ENCODE results near the gene VAV2.
A peak's percentile ranks its signal among the peaks of the same experiment; 100 is the strongest.

VAV2 gene

DNA sequence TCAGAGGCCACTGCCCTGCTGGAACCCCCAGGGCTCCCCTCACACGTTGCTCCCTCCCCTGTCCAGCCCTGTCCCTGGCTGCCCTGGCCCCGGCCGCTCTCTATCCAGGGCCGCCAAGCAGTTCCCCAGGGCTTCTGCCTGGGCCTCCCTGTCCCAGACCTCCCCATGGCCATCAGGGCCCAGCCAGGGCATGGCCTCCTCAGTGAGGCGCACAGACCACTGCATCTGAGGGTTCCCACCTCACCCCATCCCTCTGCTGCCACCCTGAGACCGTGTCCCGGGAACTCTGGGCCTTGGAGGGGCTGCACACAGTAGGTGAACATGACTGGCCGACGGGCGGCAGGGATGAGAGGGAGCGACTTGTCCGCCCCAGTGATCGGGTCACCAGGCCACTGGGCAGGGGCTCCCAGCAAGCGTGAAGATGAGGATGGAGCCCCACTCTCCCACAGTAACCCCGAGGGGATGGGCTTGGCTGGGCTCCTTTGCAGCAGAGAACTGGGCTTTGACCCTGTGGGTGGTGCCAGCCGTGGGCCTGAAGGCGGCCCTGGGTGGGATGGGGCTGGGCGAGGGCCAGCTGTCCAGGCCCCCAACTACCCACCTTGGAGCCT lies 145.5 kb downstream of the VAV2 start:
- Histone ChIP-seq H3K4me3 (ENCODE audit: low read length) (no peak overlapping the region), H3K4me1 (ENCODE audit: insufficient read depth, low read length) (peaks cover 2% of the 10 kb centered on the region; the same call in 1 of the 2 replicates), H3K27me3 (ENCODE audit: insufficient read depth, low read length) (no peaks in the 10 kb centered on the region), H3K9me3 (ENCODE audit: insufficient read depth, low read depth, low read length) (no peaks in the 10 kb centered on the region), H3K36me3 (ENCODE audit: insufficient read depth, low read depth, low read length) (no peaks in the 10 kb centered on the region), H3K9ac (ENCODE audit: low read depth, low read length) (no peak overlapping the region), H3K27ac (ENCODE audit: low read length) (no peak overlapping the region)

- H3K9me3 ChIP-seq (ENCODE audit: insufficient read depth, low read depth, low read length), result no peaks in the 10 kb centered on the region
- H3K27ac ChIP-seq (ENCODE audit: low read length), result no peak overlapping the region
- no peak overlapping the region for H3K9ac ChIP-seq (ENCODE audit: low read depth, low read length)
- H3K4me3 ChIP-seq (ENCODE audit: low read length), result no peak overlapping the region
- peaks cover 3% of the 10 kb centered on the region; the same call in 1 of the 2 replicates for H3K4me1 ChIP-seq (ENCODE audit: insufficient read depth, low read length)
- no peaks in the 10 kb centered on the region for H3K36me3 ChIP-seq (ENCODE audit: insufficient read depth, low read depth, low read length)
- no peaks in the 10 kb centered on the region for H3K27me3 ChIP-seq (ENCODE audit: insufficient read depth, low read length)
Observed at GRCh38 chr9:133845440-133845839, 146.7 kb downstream of the VAV2 start.

DNA sequence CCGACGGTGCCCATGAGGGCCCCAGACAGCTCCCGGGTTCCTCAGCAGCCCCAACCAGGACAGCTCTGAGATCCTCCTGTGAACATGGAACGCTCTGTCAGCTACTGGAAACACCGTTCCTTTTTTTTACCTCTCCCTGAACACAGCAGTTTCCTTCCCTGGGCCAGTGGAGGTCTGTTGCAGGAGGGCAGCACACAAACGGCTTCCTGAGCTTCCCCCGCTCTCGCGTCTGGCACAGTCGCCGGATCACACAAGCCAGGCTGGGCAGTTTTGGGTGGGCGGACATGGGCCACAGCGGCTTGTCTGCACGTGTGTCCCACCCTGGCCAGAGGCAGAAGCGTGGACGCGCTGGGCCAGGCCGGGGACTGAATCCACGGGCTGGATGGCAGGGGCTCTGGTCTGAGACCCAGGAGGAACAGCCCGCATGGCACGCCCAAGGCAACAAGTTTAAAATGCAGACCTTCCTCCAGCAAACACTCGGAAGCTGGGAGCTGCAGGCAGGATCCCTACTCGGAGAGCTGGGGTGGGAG lies 147.2 kb downstream of the VAV2 start:
- peaks cover 8% of the 10 kb centered on the region; the same call in 1 of the 2 replicates for H3K4me1 ChIP-seq (ENCODE audit: insufficient read depth, low read length)
- H3K4me3 ChIP-seq (ENCODE audit: low read length), result no peak overlapping the region
- H3K27ac ChIP-seq (ENCODE audit: low read length), result no peak overlapping the region
- no peaks in the 10 kb centered on the region for H3K27me3 ChIP-seq (ENCODE audit: insufficient read depth, low read length)
- H3K9ac ChIP-seq (ENCODE audit: low read depth, low read length), result no peak overlapping the region
- no peaks in the 10 kb centered on the region for H3K9me3 ChIP-seq (ENCODE audit: insufficient read depth, low read depth, low read length)
- no peaks in the 10 kb centered on the region for H3K36me3 ChIP-seq (ENCODE audit: insufficient read depth, low read depth, low read length)

- Histone ChIP-seq H3K36me3 (ENCODE audit: insufficient read depth, low read depth, low read length) (no peaks in the 10 kb centered on the region), H3K27ac (ENCODE audit: low read length) (no peak overlapping the region), H3K9me3 (ENCODE audit: insufficient read depth, low read depth, low read length) (no peaks in the 10 kb centered on the region), H3K4me3 (ENCODE audit: low read length) (no peak overlapping the region), H3K9ac (ENCODE audit: low read depth, low read length) (no peak overlapping the region), H3K4me1 (ENCODE audit: insufficient read depth, low read length) (peaks cover 9% of the 10 kb centered on the region; the same call in 1 of the 2 replicates), H3K27me3 (ENCODE audit: insufficient read depth, low read length) (no peaks in the 10 kb centered on the region)
Observed at GRCh38 chr9:133844398-133844784, 147.7 kb downstream of the VAV2 start.

GRCh38 chr9:133843751-133844397 lies 148.2 kb downstream of the VAV2 start:
- Histone ChIP-seq H3K4me1 (ENCODE audit: insufficient read depth, low read length) (peaks cover 9% of the 10 kb centered on the region; the same call in 1 of the 2 replicates), H3K9ac (ENCODE audit: low read depth, low read length) (no peak overlapping the region), H3K9me3 (ENCODE audit: insufficient read depth, low read depth, low read length) (no peaks in the 10 kb centered on the region), H3K36me3 (ENCODE audit: insufficient read depth, low read depth, low read length) (no peaks in the 10 kb centered on the region), H3K4me3 (ENCODE audit: low read length) (no peak overlapping the region), H3K27ac (ENCODE audit: low read length) (no peak overlapping the region), H3K27me3 (ENCODE audit: insufficient read depth, low read length) (no peaks in the 10 kb centered on the region)

GRCh38 chr9:133843250-133843649 lies 148.9 kb downstream of the VAV2 start:
- H3K27me3 ChIP-seq (ENCODE audit: insufficient read depth, low read length), result no peaks in the 10 kb centered on the region
- peaks cover 9% of the 10 kb centered on the region; the same call in 1 of the 2 replicates for H3K4me1 ChIP-seq (ENCODE audit: insufficient read depth, low read length)
- no peak overlapping the region for H3K4me3 ChIP-seq (ENCODE audit: low read length)
- no peaks in the 10 kb centered on the region for H3K36me3 ChIP-seq (ENCODE audit: insufficient read depth, low read depth, low read length)
- H3K27ac ChIP-seq (ENCODE audit: low read length), result no peak overlapping the region
- no peaks in the 10 kb centered on the region for H3K9me3 ChIP-seq (ENCODE audit: insufficient read depth, low read depth, low read length)
- no peak overlapping the region for H3K9ac ChIP-seq (ENCODE audit: low read depth, low read length)

GRCh38 chr9:133842721-133843227 lies 149.3 kb downstream of the VAV2 start:
- H3K9me3 ChIP-seq (ENCODE audit: insufficient read depth, low read depth, low read length), result no peaks in the 10 kb centered on the region
- H3K27ac ChIP-seq (ENCODE audit: low read length), result no peak overlapping the region
- no peaks in the 10 kb centered on the region for H3K27me3 ChIP-seq (ENCODE audit: insufficient read depth, low read length)
- H3K9ac ChIP-seq (ENCODE audit: low read depth, low read length), result no peak overlapping the region
- H3K36me3 ChIP-seq (ENCODE audit: insufficient read depth, low read depth, low read length), result no peaks in the 10 kb centered on the region
- H3K4me1 ChIP-seq (ENCODE audit: insufficient read depth, low read length), result peaks cover 9% of the 10 kb centered on the region; the same call in 1 of the 2 replicates
- H3K4me3 ChIP-seq (ENCODE audit: low read length), result no peak overlapping the region

- no peaks in the 10 kb centered on the region for H3K27me3 ChIP-seq (ENCODE audit: insufficient read depth, low read length)
- H3K36me3 ChIP-seq (ENCODE audit: insufficient read depth, low read depth, low read length), result no peaks in the 10 kb centered on the region
- H3K4me3 ChIP-seq (ENCODE audit: low read length), result no peak overlapping the region
- H3K27ac ChIP-seq (ENCODE audit: low read length), result no peak overlapping the region
- peaks cover 9% of the 10 kb centered on the region; the same call in 1 of the 2 replicates for H3K4me1 ChIP-seq (ENCODE audit: insufficient read depth, low read length)
- H3K9me3 ChIP-seq (ENCODE audit: insufficient read depth, low read depth, low read length), result no peaks in the 10 kb centered on the region
- H3K9ac ChIP-seq (ENCODE audit: low read depth, low read length), result no peak overlapping the region
Observed at GRCh38 chr9:133842174-133842573, 149.9 kb downstream of the VAV2 start.

GRCh38 chr9:133841167-133841812 lies 150.8 kb downstream of the VAV2 start:
- H3K36me3 ChIP-seq (ENCODE audit: insufficient read depth, low read depth, low read length), result no peaks in the 10 kb centered on the region
- no peaks in the 10 kb centered on the region for H3K27me3 ChIP-seq (ENCODE audit: insufficient read depth, low read length)
- peaks cover 9% of the 10 kb centered on the region; the same call in 1 of the 2 replicates for H3K4me1 ChIP-seq (ENCODE audit: insufficient read depth, low read length)
- H3K27ac ChIP-seq (ENCODE audit: low read length), result no peak overlapping the region
- no peak overlapping the region for H3K9ac ChIP-seq (ENCODE audit: low read depth, low read length)
- no peak overlapping the region for H3K4me3 ChIP-seq (ENCODE audit: low read length)
- no peaks in the 10 kb centered on the region for H3K9me3 ChIP-seq (ENCODE audit: insufficient read depth, low read depth, low read length)

- H3K4me3 ChIP-seq (ENCODE audit: low read length), result peak overlapping the region; percentile 38; the same call in 1 of the 2 replicates
- H3K9ac ChIP-seq (ENCODE audit: low read depth, low read length), result peak overlapping the region; percentile 60
- no peaks in the 10 kb centered on the region for H3K9me3 ChIP-seq (ENCODE audit: insufficient read depth, low read depth, low read length)
- no peak overlapping the region for H3K27ac ChIP-seq (ENCODE audit: low read length)
- H3K27me3 ChIP-seq (ENCODE audit: insufficient read depth, low read length), result no peaks in the 10 kb centered on the region
- no peaks in the 10 kb centered on the region for H3K36me3 ChIP-seq (ENCODE audit: insufficient read depth, low read depth, low read length)
- peaks cover 9% of the 10 kb centered on the region; the same call in 1 of the 2 replicates for H3K4me1 ChIP-seq (ENCODE audit: insufficient read depth, low read length)
Observed at GRCh38 chr9:133839822-133840329, 152.2 kb downstream of the VAV2 start.

DNA sequence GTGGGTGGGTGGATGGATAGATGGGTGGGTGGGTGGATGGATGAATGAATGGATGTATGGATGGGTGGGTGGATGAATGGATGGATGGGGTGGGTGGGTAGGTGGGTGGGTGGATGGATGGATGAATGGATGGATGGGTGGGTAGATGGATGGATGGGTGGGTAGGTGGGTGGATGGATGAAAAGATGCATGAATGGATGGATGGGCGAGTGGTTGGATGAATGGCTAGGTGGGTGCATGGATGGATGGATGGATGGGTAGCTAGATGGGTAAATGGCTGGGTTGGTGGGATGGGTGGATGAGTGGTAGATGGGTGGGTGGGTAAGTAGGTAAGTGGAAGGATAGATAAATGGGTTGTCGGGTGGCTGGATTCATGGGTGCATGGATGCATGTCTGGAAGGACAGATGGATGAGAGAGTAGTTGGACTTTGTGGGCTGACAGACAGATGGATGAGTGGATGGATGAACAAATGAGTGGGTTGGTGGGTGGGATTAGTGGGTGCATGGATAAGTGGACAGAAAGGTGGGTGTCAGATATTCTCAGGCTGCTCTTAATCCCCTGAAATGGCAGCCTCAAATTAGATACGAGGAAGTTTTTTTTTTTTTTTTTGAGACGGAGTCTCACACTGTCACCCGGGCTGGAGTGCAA lies 153.1 kb downstream of the VAV2 start:
- Histone ChIP-seq H3K27ac (ENCODE audit: low read length) (no peak overlapping the region), H3K9ac (ENCODE audit: low read depth, low read length) (no peak overlapping the region), H3K36me3 (ENCODE audit: insufficient read depth, low read depth, low read length) (no peaks in the 10 kb centered on the region), H3K4me1 (ENCODE audit: insufficient read depth, low read length) (peaks cover 9% of the 10 kb centered on the region; the same call in 1 of the 2 replicates), H3K27me3 (ENCODE audit: insufficient read depth, low read length) (no peaks in the 10 kb centered on the region), H3K4me3 (ENCODE audit: low read length) (no peak overlapping the region), H3K9me3 (ENCODE audit: insufficient read depth, low read depth, low read length) (no peaks in the 10 kb centered on the region)
